Activated CD8-positive, alpha-beta memory T cell treated with anti-CD3 and anti-CD28 coated beads, Interleukin-2, amount 50 U/mL, for 1 hour (primary cell): Measurements from ENCODE around the gene TMEM270.
"Not testable (repeated sequence)": the region's sequence is repeated elsewhere in the genome, so short reads cannot be mapped to it uniquely, and the experiment has no call there.

ENCODE experiments used
- DNase-seq: peaks from one replicate; pipeline ENCODE4 v3.0.0-alpha.2; 2020; ENCODE audit errors: extremely low read depth

The TMEM270 gene

GRCh38 chr7:73831834-73832651 lies 28.9 kb upstream of the TMEM270 start:
- DNase-seq: no peak

GRCh38 chr7:73832806-73833205 lies 28.2 kb upstream of the TMEM270 start:
- no peak for DNase-seq

GRCh38 chr7:73833251-73833919 lies 27.6 kb upstream of the TMEM270 start:
- DNase-seq: no peak

DNA sequence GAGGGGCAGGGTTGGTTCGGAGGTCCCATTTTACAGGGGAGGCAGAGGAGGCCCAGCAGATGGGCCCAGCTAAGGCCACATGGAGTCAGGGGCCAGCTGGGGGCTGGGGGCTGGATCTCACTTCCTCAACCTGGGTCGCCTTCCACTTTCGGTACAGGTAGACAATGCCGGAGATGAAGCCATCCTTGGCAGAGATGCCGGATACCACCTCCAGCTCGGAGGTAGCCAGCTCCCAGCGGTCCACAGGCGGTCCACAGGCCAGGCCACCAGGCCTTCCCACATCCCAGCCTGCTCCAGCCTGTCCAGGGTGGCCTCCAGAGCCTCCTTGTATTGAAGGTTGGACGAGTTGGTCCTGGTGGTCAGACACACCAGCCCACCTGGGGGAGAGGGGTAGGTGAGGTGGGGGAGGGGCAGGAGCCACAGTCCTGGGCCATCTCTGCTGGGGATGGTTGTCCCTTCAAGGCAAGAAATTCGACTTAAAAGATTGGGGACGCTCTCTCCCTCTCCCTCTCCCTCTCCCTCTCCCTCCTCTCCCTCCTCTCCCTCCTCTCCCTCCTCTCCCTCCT lies 26.2 kb upstream of the TMEM270 start:
- no peak for DNase-seq

DNA sequence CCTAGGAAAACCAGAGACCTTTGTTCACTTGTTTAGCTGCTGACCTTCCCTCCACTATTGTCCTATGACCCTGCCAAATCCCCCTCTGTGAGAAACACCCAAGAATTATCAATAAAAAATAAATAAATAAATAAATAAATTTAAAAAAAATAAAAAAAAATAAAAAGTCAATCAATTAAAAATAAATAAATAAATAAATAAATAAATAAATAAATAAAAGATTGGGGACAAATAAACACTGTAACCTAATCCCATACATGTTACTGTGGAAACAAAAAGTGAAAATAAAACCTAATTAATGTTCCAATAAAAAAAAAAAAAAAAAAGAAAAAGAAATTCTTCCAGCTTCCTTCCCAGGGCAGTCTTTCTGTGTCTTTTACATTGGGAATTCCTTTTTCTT lies 23.8 kb upstream of the TMEM270 start:
- DNase-seq: not testable (repeated sequence)

DNA sequence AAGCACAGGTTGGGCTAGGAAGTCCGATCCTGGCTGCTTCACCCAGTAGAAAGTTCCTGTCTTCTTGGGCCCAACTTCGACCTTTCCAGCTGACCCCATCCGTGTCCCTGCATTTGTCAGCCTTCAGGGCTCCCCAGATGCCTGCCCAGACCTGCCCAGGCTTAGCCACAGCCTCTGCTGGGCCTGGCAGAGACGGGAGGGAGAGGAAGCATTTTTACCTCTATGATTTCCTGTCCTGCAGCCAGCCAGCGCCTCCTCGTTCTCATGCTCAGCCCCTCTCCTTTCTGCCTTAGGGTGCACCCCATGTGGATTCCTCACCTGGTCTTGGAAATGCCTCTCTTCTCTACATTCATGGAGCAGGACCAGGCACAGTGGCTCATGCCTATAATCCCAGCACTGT lies 22.3 kb upstream of the TMEM270 start:
- no peak for DNase-seq

GRCh38 chr7:73839290-73839689 lies 21.7 kb upstream of the TMEM270 start:
- DNase-seq: no peak

DNA sequence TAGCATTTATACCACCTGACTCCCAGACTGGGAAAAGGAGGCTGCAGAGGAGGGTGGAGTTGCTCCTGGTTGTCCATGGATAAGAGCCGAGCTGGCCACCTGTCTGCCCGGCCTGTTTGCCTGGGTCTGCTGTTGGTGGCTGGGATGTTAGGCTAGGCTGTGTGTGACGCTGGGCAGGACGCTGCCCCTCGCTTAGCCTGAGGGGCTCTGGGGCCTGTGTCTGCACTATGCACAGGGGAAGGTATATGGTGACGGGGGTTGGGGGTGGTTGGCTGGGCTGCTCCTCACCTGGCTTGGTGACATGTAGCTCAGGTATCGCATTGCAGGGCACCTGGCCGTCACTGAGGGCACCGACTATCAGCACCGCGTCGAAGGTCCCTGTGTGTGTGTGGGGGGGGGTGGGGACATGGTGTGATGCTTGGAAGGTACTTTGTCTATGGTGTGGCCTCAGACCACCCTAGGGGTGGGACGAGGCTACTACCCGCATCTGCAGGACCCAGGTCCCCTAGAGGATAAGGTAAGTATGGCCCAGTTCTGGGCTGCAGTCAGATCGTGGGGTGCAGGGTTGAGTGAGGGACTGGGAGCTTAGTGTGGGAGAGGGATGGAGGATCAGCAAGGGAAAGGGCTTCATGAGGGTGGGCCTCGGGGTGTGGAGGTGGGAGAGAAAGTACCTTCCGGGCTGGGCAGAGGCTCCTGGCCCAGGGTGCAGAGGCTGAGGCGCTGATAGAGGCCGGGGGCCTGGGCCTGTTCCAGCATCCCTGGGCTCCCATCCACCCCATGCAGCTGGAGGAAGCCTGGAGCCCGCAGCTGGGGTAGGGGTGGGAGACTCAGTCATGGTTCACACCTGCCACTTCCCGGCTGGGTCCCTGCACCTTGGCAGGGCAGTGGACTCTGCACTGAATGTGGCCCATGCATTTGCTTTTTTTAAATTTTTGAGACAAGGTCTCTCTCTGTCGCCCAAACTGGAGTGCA lies 20.9 kb upstream of the TMEM270 start:
- no peak for DNase-seq

GRCh38 chr7:73840715-73841379 lies 20.1 kb upstream of the TMEM270 start:
- no peak for DNase-seq

GRCh38 chr7:73841689-73842066 lies 19.3 kb upstream of the TMEM270 start:
- DNase-seq: no peak

- peak; percentile 72 for DNase-seq
These were observed 18.6 kb upstream of the TMEM270 start, which contains the start of gene METTL27 for GRCh38 chr7:73842067-73842976. METTL27 (minus strand) TSS chr7:73842516; CDS start chr7:73842140, 376 bp downstream.

DNA sequence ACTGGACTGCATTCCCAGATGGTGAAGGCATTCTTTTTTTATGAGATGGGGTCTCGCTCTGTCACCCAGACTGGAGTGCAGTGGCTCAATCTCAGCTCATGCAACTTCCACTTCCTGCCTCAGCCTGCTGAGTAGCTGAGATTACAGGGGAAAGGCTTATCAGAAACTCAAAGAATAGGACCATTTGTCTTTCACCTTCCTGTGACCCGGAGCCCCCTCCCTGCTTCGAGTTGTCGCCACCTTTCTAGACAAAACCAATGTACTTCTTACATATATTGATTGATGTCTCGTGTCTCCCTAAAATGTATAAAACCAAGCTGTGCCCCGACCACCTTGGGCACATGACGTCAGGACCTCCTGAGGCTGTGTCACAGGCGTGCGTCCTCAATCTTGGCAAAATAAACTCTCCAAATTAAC lies 16.8 kb upstream of the TMEM270 start:
- no peak for DNase-seq

DNA sequence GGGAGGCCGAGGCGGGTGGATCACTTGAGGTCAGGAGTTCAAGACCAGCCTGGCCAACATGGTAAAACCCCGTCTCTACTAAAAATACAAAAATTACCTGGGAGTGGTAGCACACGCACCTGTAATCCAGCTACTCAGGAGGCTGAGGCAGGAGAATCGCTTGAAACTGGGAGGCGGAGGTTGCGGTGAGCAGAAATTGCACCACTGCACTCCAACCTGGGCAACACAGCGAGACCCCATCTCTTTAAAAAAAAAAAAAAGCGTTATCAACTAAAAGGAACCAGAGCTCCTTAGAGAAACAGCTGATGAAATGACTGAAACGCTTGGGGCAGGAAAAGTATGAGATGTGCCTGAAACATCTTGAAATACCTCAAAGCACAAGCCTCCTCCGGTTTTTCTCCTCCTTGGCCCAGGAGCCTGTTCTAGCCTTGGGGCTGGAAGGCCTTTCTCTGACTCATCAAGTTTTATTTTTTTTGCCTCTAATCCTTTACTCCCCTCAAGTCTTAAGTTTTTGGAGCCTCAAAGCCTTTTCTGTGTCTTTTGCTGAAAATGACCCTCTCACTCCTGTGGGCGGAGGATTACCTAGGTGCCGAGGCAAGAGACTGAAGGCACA lies 16.0 kb upstream of the TMEM270 start:
- DNase-seq: no peak

DNA sequence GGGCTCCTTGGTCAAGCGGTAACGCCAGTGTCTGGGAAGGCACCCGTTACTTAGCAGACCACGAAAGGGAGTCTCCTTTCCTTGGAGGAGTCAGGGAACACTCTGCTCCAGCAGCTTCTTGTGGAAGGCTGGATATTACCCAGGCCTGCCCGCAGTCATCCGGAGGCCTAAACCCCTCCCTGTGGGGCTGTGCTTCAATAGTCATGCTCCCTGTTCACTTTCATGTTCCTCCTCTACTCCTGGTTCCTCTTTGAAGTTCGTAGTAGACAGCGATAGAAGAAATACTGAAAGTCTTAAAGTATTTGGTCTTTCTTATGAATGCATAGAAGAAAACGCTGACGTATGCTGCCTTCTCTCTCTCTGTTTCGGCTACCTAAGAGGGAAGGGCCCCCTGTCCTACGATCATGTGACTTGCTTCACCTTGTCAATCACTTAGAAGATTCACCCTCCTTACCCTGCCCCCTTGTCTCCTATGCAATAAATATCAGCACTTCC lies 15.2 kb upstream of the TMEM270 start:
- DNase-seq: not testable (repeated sequence)

DNA sequence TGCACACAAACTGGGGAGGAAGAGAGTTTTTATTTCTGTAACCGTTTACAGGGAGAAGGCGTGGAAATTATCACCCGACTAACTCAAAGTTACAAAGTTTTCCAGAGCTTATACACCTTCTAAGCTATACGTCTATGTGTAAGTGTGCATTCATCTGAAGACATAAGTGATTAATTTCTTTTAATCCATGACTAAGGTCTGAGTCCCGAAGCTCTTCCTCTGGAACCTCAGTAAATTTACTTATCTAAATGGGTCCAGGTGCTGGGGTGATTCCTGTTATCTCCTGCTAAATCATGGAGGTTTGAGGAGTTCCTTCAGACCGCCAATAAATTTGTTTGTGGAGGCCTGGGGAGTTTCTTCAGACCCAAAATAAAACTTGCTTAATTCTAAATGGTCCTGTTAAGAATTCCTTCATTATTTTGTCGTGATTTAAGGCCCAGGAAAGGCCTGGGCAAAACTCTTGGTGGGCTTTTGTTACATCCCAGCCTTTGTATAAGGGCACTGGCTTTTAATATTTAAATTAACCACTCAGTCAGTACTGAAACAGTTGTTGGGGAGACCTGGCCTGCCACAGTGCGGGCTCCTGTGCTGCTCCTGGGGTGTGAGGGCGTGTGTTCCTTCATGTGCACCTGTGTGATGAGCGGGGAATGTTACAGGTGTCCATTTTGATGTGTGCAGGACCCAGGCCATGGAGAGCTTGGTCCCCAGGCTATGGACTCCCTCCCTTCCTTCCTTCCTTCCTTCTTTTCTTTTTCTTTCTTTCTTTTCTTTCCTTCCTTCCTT lies 12.8 kb upstream of the TMEM270 start:
- no peak for DNase-seq

GRCh38 chr7:73850781-73851207 lies 10.2 kb upstream of the TMEM270 start:
- DNase-seq: no peak

DNA sequence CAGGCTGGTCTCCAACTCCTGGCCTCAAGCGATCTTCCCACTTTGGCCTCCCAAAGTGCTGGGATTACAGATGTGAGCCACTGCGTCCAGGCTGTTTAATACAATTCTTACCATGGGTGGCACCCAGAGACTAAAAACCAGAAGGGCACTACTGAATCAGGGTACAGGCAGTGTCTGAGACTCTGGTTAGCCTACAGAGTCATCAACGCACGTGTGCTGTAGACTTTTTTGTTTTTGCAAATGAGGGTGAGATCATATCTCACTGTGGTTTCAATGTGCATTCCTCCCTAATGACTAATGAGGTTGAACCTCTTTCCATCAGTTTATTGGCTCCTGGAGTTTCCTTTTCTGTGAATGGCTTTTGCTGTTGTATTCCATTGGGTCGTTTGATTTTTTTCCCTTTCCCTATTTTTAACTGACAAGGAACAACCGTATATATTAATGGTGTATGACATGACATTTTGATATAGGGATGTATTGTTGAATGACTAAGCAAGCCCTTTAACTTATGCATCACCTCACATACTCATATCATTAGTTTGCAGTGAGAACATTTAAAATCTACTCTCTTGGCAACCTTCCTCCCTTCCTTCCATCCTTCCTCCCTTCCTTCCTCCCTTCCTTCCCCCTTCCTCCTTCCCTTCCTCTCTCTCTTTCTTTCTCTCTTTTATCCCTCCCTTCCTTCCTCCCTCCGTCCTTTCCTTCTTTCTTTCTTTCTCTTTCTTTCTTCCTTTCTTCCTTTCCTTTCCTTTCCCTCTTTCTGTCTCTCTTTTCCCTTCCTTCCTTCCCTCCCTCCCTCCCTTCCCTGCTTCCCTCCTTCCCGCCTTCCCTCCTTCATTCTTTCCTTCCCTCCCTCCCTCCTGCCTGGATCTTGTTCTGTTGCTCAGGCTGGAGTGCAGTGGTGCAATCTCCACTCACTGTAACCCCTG lies 9.3 kb upstream of the TMEM270 start:
- DNase-seq: no peak
